ENCODE results near the gene PXMP4. TPM values are rescaled to one million over a fixed set of nuclear protein-coding genes. Genes with fewer than 3 reads are reported as not detected.

Gene PXMP4
- total RNA-seq, 2 experiments from 2014 or later: 3.6 to 4.1 TPM

- H3K4me3 Mint-ChIP-seq: no peak overlapping the region
- H3K9me3 ChIP-seq (ENCODE audit: control insufficient read depth in 1 of 2, insufficient read depth in 1 of 2, low read length in 2 of 2): no peaks in the 10 kb centered on the region
- ChIA-PET POLR2A (interaction anchor here (0.6 kb wide), 1 partner anchor 112 kb away, joined by 4 read pairs; no protein-coding TSS in a partner anchor), CTCF (no interaction called here)
- no peaks in the 10 kb centered on the region for H3K27me3 Mint-ChIP-seq
- peaks cover 39% of the 10 kb centered on the region for H3K36me3 Mint-ChIP-seq (ENCODE audit: low read depth)
- H3K27ac Mint-ChIP-seq: no peak overlapping the region
- ATAC-seq (ENCODE audit: poor library complexity) (no peak), DNase-seq (no peak)
- H3K4me1 Mint-ChIP-seq (ENCODE audit: low read depth): no peaks in the 10 kb centered on the region
- intact Hi-C loops (cut with DNase I, micrococcal nuclease): no loop called here
- H3K4me3 ChIP-seq (ENCODE audit: low read length): no peak overlapping the region
- H3K27me3 ChIP-seq (ENCODE audit: control insufficient read depth in 1 of 2, insufficient read depth in 2 of 2, low read length in 2 of 2): no peaks in the 10 kb centered on the region
- no peaks in the 10 kb centered on the region for H3K9me3 Mint-ChIP-seq
- H3K4me1 ChIP-seq (ENCODE audit: insufficient read depth, low read length): no peaks in the 10 kb centered on the region
- no peak for TF ChIP-seq CTCF (IDR thresholded peaks at IDR 0.05)
- no peak overlapping the region for H3K27ac ChIP-seq (ENCODE audit: low read depth in 1 of 2, low read length in 2 of 2)
- peaks cover 12% of the 10 kb centered on the region for H3K36me3 ChIP-seq (ENCODE audit: insufficient read depth, low read length)
Measured at GRCh38 chr20:33746325-33746998, 26.4 kb upstream of the PXMP4 start.

- Histone ChIP-seq H3K36me3 (ENCODE audit: insufficient read depth, low read length) (peaks cover 8% of the 10 kb centered on the region), H3K4me3 (ENCODE audit: low read length) (no peak overlapping the region), H3K4me1 (ENCODE audit: insufficient read depth, low read length) (no peaks in the 10 kb centered on the region), H3K9me3 (ENCODE audit: control insufficient read depth in 1 of 2, insufficient read depth in 1 of 2, low read length in 2 of 2) (no peaks in the 10 kb centered on the region), H3K27me3 (ENCODE audit: control insufficient read depth in 1 of 2, insufficient read depth in 2 of 2, low read length in 2 of 2) (no peaks in the 10 kb centered on the region), H3K27ac (ENCODE audit: low read depth in 1 of 2, low read length in 2 of 2) (no peak overlapping the region)
- POLR2A ChIA-PET: no interaction called here
- CTCF ChIA-PET: no interaction called here
- Mint-ChIP-seq H3K27ac (no peak overlapping the region), H3K36me3 (ENCODE audit: low read depth) (peaks cover 27% of the 10 kb centered on the region), H3K27me3 (no peaks in the 10 kb centered on the region), H3K4me3 (no peak overlapping the region), H3K9me3 (no peaks in the 10 kb centered on the region), H3K4me1 (ENCODE audit: low read depth) (no peaks in the 10 kb centered on the region)
- no peak for ATAC-seq (ENCODE audit: poor library complexity)
- intact Hi-C loops (cut with DNase I, micrococcal nuclease): no loop called here
- DNase-seq: no peak
- no peak for TF ChIP-seq CTCF (IDR thresholded peaks at IDR 0.05)
Measured at GRCh38 chr20:33744773-33745385, 24.8 kb upstream of the PXMP4 start.

GRCh38 chr20:33744181-33744580 is 24.1 kb upstream of the PXMP4 start:
- Mint-ChIP-seq H3K27me3 (no peaks in the 10 kb centered on the region), H3K9me3 (no peaks in the 10 kb centered on the region), H3K27ac (no peak overlapping the region), H3K4me3 (no peak overlapping the region), H3K36me3 (ENCODE audit: low read depth) (peaks cover 27% of the 10 kb centered on the region), H3K4me1 (ENCODE audit: low read depth) (no peaks in the 10 kb centered on the region)
- Histone ChIP-seq H3K4me3 (ENCODE audit: low read length) (no peak overlapping the region), H3K36me3 (ENCODE audit: insufficient read depth, low read length) (peaks cover 5% of the 10 kb centered on the region), H3K27me3 (ENCODE audit: control insufficient read depth in 1 of 2, insufficient read depth in 2 of 2, low read length in 2 of 2) (no peaks in the 10 kb centered on the region), H3K9me3 (ENCODE audit: control insufficient read depth in 1 of 2, insufficient read depth in 1 of 2, low read length in 2 of 2) (no peaks in the 10 kb centered on the region), H3K4me1 (ENCODE audit: insufficient read depth, low read length) (no peaks in the 10 kb centered on the region), H3K27ac (ENCODE audit: low read depth in 1 of 2, low read length in 2 of 2) (no peak overlapping the region)
- ChIA-PET POLR2A (no interaction called here), CTCF (no interaction called here)
- no peak for TF ChIP-seq CTCF (IDR thresholded peaks at IDR 0.05)
- DNase-seq (no peak), ATAC-seq (ENCODE audit: poor library complexity) (no peak)
- intact Hi-C loops (cut with DNase I, micrococcal nuclease): no loop called here
